ENCODE results near the gene CACHD1. TPM values are rescaled to one million over a fixed set of nuclear protein-coding genes. Genes with fewer than 3 reads are reported as not detected.

CACHD1 gene
- total and polyA plus RNA-seq, 12 donors: 0.87 to 4.2 (median 2.4) TPM

DNA sequence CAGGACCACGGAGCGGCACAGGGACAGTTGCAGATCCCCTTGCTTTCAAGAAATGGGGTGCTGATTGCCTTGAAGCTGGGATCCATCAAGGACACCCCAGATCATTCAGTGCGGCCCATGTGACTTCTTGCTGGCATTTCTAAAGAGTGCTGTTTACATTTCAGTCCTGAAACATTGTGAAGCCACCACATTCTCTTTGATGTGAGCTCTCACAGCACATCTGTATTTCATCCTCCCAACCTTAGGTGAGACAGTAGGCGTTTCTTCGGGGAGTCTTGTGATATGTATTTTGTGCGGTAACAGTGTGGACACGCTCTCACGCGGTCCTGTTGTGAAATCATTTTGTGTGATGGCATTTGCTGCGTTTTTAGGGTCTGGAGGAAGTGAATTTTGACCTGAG is 57.2 kb downstream of the CACHD1 start:
- no peak overlapping the region for H3K27ac ChIP-seq
- no peak for TF ChIP-seq CTCF (IDR thresholded peaks at IDR 0.05)
- no peaks in the 10 kb centered on the region for H3K36me3 ChIP-seq
- 88 to 90% methylated on average over 10 of the region's 10 CpGs for WGBS, 2 donors
- DNase-seq: no peak
- no peak overlapping the region for H3K4me3 ChIP-seq
- H3K4me1 ChIP-seq: peaks cover 0 to 19% (median 12%) of the 10 kb centered on the region in 9 donors
- ATAC-seq: no peak
- intact Hi-C loops (cut with DNase I): no loop called here
- no peaks in the 10 kb centered on the region for H3K9me3 ChIP-seq
- H3K27me3 ChIP-seq: no peaks in the 10 kb centered on the region

DNA sequence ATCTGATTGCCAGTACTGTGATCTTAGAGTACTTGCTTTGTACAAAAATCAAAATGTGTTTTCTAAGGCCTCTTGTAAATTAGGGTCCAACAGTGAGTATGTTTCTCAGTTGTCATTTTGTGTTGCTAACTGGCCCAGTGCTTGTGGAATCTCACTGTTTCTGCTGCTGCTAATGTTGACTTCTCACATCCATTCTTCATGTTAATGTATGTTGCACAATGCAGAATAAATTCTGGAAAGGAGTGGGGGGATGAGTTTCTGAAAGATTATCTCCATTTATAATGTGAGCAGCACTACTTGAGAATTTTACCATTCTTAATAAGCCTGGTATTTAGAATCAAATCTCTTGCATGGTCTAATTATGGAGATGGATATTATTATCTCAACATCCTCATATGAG is 57.9 kb downstream of the CACHD1 start:
- Histone ChIP-seq H3K4me3 (no peak overlapping the region), H3K36me3 (no peaks in the 10 kb centered on the region), H3K27me3 (no peaks in the 10 kb centered on the region), H3K27ac (no peak overlapping the region), H3K4me1 (peaks cover 0 to 19% (median 12%) of the 10 kb centered on the region in 9 donors), H3K9me3 (no peaks in the 10 kb centered on the region)
- intact Hi-C loops (cut with DNase I): no loop called here
- ATAC-seq: no peak
- no peak for DNase-seq
- TF ChIP-seq CTCF (IDR thresholded peaks at IDR 0.05): no peak

DNA sequence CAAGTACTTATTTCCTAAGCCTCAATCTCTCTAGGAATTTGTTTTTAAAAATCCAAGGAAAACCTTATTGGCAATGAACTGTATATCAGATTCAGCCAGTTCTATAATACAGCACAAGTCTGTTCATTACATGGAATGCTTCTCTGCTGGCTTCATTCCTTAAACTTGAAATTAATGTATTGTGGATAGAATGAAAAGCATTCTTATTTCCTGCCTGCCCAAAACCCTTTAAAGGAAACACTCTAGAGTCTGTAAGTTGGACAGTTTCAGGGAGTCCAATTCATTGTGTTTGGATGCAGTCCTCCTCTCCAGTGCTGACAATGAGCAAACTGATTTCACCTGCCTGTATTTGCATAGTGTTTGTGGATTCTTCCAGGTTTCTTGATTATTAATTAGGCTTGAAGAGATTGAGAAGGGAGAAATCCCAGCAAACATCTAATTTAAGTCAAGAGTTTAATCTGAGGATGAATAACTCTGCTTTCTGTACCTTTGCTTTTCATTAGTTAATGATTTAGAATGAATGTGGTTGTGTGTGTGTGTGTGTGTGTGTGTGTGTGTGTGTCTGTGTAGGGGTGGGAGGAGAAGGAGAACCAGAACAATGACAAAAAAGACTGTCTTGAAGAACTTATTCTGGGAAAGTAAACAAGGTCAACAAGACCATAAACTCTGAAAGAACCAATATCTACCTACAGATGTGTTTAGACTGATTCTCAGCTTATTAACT is 61.2 kb downstream of the CACHD1 start:
- Histone ChIP-seq H3K9me3 (peaks cover 0 to 4% (median 0%) of the 10 kb centered on the region in 11 donors), H3K36me3 (no peaks in the 10 kb centered on the region)

DNA sequence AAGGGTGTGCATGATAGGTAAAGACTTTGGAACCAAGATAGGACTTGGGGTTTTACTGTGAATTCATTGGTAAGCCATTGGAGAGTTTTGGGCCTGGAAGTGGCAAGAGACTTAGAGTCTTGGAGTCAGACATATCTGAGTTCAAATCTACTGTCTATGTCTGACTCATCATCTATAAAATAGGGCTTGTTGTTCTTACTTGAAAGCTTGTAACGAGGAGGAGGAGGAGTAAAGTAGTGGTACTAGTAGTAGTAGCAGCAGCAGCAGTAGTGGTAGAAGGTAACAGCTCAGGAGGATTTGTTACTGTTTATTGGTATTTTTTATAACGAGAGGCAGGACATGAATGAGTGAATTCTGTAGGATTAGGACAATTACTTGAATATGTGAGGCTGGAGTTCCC is 62.7 kb downstream of the CACHD1 start:
- no peak for TF ChIP-seq CTCF (IDR thresholded peaks at IDR 0.05)
- no peaks in the 10 kb centered on the region for H3K36me3 ChIP-seq
- no peaks in the 10 kb centered on the region for H3K27me3 ChIP-seq
- DNase-seq (no peak), ATAC-seq (no peak)
- H3K27ac ChIP-seq: no peak overlapping the region
- WGBS, 2 donors: 92 to 98% methylated on average over 2 of the region's 2 CpGs
- peaks cover 0 to 26% (median 7%) of the 10 kb centered on the region in 9 donors for H3K4me1 ChIP-seq
- intact Hi-C loops (cut with DNase I): no loop called here
- peaks cover 0 to 4% (median 0%) of the 10 kb centered on the region in 11 donors for H3K9me3 ChIP-seq
- no peak overlapping the region for H3K4me3 ChIP-seq

More for the DNA sequence above, 61.2 kb downstream of the CACHD1 start:
- Histone ChIP-seq H3K27me3 (no peaks in the 10 kb centered on the region), H3K27ac (no peak overlapping the region), H3K4me1 (peaks cover 0 to 14% (median 5%) of the 10 kb centered on the region in 9 donors), H3K4me3 (no peak overlapping the region)
- no peak for TF ChIP-seq CTCF (IDR thresholded peaks at IDR 0.05)
- DNase-seq (no peak), ATAC-seq (no peak)
- intact Hi-C loops (cut with DNase I): no loop called here
